GM12801 (cell line): ENCODE measurements around the gene KDM5C.

Experiments used
- TF ChIP-seq, protein P1 (sequence below): IDR thresholded peaks from one replicate; pipeline ENCODE4 v1.5.1; 2011; ENCODE audit warnings: control low read depth; ENCODE audit not compliant: insufficient read length; ENCODE audit errors: extremely low read depth

KDM5C gene

DNA sequence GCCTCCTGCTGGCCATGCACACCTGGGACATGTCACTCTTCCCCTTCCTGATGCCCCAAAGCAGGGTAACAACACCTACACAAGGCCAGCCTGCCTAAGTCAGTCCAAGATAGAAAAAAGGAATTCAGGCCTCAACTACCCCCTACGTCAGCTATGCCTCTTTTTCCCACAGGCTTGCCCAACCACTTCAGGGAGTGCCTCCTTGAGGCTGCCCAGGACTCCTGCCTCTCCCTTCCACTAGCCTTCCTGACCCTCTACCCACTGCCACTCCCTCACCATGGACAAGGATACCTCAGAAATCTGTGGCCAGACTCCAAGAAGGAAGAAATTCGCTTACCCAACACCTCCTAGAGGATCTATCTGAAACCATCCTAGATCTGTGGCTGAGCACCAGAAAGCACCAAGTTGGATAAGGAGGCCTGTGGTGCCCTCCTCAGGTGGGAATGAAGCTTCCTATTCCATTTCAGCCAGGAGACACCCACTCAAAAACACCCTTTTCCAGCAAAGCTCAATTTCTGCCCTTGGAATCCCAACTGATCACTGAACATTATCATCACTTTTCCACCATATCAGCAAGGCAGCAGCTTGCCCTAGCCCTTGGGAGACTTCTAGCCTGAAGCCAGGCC lies 1.8 kb downstream of the KDM5C start:
- TF ChIP-seq, protein P1, sequence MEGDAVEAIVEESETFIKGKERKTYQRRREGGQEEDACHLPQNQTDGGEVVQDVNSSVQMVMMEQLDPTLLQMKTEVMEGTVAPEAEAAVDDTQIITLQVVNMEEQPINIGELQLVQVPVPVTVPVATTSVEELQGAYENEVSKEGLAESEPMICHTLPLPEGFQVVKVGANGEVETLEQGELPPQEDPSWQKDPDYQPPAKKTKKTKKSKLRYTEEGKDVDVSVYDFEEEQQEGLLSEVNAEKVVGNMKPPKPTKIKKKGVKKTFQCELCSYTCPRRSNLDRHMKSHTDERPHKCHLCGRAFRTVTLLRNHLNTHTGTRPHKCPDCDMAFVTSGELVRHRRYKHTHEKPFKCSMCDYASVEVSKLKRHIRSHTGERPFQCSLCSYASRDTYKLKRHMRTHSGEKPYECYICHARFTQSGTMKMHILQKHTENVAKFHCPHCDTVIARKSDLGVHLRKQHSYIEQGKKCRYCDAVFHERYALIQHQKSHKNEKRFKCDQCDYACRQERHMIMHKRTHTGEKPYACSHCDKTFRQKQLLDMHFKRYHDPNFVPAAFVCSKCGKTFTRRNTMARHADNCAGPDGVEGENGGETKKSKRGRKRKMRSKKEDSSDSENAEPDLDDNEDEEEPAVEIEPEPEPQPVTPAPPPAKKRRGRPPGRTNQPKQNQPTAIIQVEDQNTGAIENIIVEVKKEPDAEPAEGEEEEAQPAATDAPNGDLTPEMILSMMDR: no peak

DNA sequence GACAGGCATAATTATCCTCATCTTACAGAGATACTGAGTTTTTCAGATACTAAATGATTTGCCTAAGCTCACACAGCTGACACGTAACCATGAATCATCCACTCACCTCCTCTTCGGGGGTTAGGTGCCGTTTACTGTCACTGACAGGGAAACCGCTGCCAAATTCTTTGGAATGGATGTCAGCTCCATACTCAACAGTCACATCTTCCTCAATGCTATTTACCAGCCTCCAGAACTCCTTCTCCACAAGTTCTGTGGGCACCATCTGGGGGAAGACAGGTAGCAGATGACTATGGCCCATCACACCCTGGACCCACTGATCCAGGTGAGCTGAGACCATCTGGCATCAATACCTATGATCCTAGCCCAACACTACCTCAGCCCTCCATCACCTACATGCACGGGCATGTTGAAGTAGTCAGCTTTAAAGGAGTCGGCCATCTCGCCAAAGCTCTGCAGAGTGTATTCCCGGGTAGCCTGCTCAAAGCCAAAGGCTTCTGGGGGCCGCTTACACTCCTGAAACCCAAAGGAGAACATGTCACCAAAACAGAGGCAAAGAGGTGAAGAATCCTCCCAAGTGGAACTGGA lies 13.5 kb downstream of the KDM5C start:
- TF ChIP-seq, protein P1: no peak

DNA sequence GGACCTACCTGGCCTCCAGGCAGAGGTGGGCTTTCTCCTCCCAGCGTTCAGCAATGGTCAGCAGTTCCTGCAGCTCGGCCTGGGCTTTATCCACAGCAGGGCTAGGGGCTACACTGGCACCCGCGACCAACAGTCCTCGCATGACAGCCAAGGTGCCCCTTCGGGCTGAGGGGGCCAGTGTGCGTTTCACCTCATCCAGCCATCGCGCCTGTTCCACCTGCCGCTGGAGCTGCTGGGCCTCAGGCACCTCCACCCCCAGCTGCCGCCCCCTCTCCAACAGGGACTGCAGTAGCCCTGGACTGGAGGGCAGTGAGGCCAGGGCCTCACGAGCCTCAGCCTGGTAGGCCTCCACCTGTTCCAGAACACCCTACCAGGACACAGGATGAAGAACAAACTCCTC lies 28.3 kb downstream of the KDM5C start:
- TF ChIP-seq, protein P1: no peak

DNA sequence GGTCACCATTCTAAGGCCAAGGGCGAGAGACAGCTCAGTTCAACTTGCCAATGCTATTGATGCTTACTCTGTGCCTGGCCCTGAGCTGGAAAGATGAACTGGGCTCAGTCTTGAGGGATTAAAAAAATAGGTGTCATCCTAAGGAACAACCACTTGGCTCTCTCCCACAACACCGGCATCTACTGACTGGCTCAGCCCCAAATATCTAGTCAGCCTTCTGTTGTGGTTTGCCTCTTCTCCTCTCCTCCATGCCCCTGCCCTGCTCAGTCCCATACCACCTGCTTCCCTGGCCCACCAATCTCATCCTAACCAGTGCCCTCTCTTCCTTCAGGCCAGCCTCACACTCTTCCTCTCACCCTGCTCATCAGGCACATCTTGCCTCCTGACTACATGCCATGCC lies 29.6 kb downstream of the KDM5C start:
- TF ChIP-seq, protein P1: no peak

DNA sequence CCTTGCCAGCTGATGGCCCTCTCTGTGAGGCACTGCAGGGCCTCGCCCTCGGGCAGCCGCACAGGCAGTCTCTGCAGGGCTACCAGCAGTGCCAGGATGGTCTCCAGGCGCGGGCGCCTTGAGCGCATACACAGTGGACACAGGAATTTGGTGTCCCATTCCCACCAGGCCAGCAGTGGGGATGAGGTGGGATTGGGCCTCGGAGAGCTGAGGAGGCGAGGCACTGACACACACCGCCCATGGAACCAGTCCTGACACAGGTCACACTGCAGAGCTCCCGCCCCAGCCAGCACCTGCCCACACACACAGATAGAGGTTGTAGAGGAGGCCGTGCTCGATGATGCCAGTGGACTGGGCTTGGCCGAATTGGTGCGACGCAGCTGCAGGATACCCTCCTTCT lies 30.7 kb downstream of the KDM5C start:
- TF ChIP-seq, protein P1: no peak

DNA sequence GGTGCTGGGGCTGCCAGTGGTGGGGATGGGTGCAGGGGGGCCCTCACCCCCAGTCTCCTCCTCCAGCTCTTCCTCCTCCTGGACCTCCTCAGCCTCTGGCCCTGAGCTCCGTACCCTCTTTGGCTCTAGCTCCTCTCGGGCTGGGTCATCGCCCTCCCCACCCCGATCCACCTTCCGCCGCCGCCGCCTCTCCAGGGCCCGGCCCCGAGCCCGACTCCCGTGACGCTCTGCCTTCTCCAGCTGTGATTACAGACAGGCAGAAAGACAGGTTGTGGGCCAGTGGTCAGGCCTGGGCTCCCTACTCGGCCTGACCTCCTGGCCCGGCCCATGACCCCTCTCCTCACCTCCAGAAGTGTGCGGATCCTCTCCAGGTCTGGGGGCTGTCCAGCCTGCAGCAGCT lies 31.9 kb downstream of the KDM5C start:
- TF ChIP-seq, protein P1: no peak

DNA sequence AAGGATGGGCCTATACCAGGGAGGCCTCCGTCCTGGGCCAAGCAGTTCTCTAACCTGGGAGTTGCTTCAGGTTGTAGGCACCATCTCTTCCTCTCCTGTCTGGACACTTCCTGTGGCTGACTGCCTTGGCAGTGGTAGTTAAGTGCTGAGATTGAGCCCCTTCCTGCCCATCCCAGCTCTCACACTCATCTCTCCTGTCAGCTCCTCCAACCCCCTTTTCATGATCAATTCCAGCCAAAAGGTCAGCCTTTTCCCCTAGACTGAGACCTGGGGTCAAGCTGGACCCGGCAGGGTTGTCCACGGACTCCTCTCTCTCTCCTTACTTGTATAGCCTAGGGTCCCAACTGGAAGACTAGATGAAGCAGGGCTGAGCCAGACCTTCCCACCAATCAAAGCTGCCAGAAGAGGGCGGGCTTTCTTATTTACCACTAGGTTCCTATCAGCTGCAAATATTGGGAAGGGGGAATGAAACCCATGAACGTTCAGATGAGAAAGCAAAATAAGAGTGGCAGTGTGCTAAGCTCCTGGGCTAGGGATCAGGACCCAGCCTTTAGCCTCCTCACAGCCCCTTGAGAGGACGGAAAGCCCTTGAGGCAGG lies 34.5 kb downstream of the KDM5C start:
- TF ChIP-seq, protein P1: no peak
